HG02588 (cell line): ENCODE results near the gene ODC1.

Experiments used
- ATAC-seq: cut with Tn5 transposase; IDR thresholded peaks from one replicate; pipeline ENCODE4 v1.9.1; 2021; ENCODE audit warnings: mild to moderate bottlenecking, moderate library complexity; ENCODE audit not compliant: unreplicated experiment

Gene ODC1

GRCh38 chr2:10435820-10436204 lies 12.3 kb downstream of the ODC1 start:
- no peak for ATAC-seq

- peak; percentile 59 for ATAC-seq
Observed at GRCh38 chr2:10434886-10435819, 13.0 kb downstream of the ODC1 start.

- ATAC-seq: no peak
Observed at GRCh38 chr2:10433947-10434885, 13.9 kb downstream of the ODC1 start.

- ATAC-seq: no peak
Observed at GRCh38 chr2:10433264-10433946, 14.7 kb downstream of the ODC1 start.

- no peak for ATAC-seq
Observed at GRCh38 chr2:10432311-10433181, 15.6 kb downstream of the ODC1 start.

GRCh38 chr2:10431797-10432196 lies 16.3 kb downstream of the ODC1 start:
- ATAC-seq: no peak

- ATAC-seq: no peak
Observed at GRCh38 chr2:10430886-10431622, 17.1 kb downstream of the ODC1 start.

GRCh38 chr2:10428924-10429323 lies 19.2 kb downstream of the ODC1 start:
- ATAC-seq: no peak

- ATAC-seq: no peak
Observed at GRCh38 chr2:10428355-10428754, 19.8 kb downstream of the ODC1 start.

GRCh38 chr2:10427618-10427949 lies 20.5 kb downstream of the ODC1 start:
- ATAC-seq: no peak

GRCh38 chr2:10426726-10427617 lies 21.2 kb downstream of the ODC1 start:
- ATAC-seq: no peak

GRCh38 chr2:10425699-10426098 lies 22.4 kb downstream of the ODC1 start:
- ATAC-seq: no peak

- no peak for ATAC-seq
Observed at GRCh38 chr2:10424916-10425505, 23.1 kb downstream of the ODC1 start.

GRCh38 chr2:10424051-10424450 lies 24.1 kb downstream of the ODC1 start:
- ATAC-seq: no peak

GRCh38 chr2:10423400-10423774 lies 24.7 kb downstream of the ODC1 start:
- ATAC-seq: no peak

GRCh38 chr2:10422732-10423399 lies 25.3 kb downstream of the ODC1 start:
- ATAC-seq: no peak

GRCh38 chr2:10422251-10422650 lies 25.9 kb downstream of the ODC1 start:
- no peak for ATAC-seq
